Measurements from ENCODE around the gene MEMO1. TPM values are rescaled to one million over a fixed set of nuclear protein-coding genes. Genes with fewer than 3 reads are reported as not detected.
A peak's percentile ranks its signal among the peaks of the same experiment; 100 is the strongest.
"Not testable (repeated sequence)": the region's sequence is repeated elsewhere in the genome, so short reads cannot be mapped to it uniquely, and the experiment has no call there.

Gene MEMO1
- polyA plus RNA-seq, 1 experiment = 64.5 TPM

- H3K4me3 ChIP-seq (ENCODE audit: low read depth, low read length) = no peak overlapping the region
- DNase-seq (ENCODE audit: low read depth, low spot score) = no peak
- H3K27ac ChIP-seq (ENCODE audit: low read depth, low read length) = no peak overlapping the region
- POLR2A ChIA-PET = no interaction called here
- CTCF ChIA-PET = interaction anchor here (1.0 kb wide), 2 partner anchors 16 to 40 kb away, joined by 5 to 6 read pairs; no protein-coding TSS in a partner anchor
- peak; percentile 43 for TF ChIP-seq CTCF (IDR thresholded peaks at IDR 0.05; ENCODE audit: low read depth, low read length)
- H3K9me3 ChIP-seq (ENCODE audit: control insufficient read depth, insufficient read depth, low read length) = no peaks in the 10 kb centered on the region
- H3K27me3 ChIP-seq (ENCODE audit: control insufficient read depth, insufficient read depth, low read length) = no peaks in the 10 kb centered on the region
Measured at GRCh38 chr2:31886700-31887099, 124.1 kb downstream of the MEMO1 start.

DNA sequence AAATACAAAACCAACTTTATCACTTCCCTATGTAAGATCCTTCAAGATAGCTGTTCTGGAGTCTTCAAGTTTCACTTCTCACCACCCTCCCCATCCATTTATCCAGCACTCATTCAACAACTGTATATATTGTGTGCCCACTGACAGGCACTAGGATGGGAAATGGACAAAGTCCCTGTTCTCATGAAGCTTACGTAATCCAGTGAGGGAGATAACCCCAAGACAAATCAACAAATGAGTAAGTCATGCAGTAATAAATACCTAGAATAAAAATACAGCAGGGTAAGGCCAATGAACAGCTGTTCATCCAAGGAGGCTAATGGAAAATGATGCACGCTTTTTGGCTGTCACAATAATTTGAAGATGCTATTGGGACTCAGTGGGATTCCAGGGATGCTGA lies 133.8 kb downstream of the MEMO1 start:
- Histone ChIP-seq H3K4me3 (ENCODE audit: low read depth, low read length) (no peak overlapping the region), H3K9me3 (ENCODE audit: control insufficient read depth, insufficient read depth, low read length) (no peaks in the 10 kb centered on the region), H3K27me3 (ENCODE audit: control insufficient read depth, insufficient read depth, low read length) (no peaks in the 10 kb centered on the region), H3K27ac (ENCODE audit: low read depth, low read length) (no peak overlapping the region)
- TF ChIP-seq CTCF (IDR thresholded peaks at IDR 0.05; ENCODE audit: low read depth, low read length) = no peak
- no peak for DNase-seq (ENCODE audit: low read depth, low spot score)
- ChIA-PET POLR2A (no interaction called here), CTCF (no interaction called here)

GRCh38 chr2:31874071-31874470 lies 136.7 kb downstream of the MEMO1 start:
- Histone ChIP-seq H3K27me3 (ENCODE audit: control insufficient read depth, insufficient read depth, low read length) (no peaks in the 10 kb centered on the region), H3K4me3 (ENCODE audit: low read depth, low read length) (no peak overlapping the region), H3K27ac (ENCODE audit: low read depth, low read length) (no peak overlapping the region), H3K9me3 (ENCODE audit: control insufficient read depth, insufficient read depth, low read length) (no peaks in the 10 kb centered on the region)
- no peak for TF ChIP-seq CTCF (IDR thresholded peaks at IDR 0.05; ENCODE audit: low read depth, low read length)
- CTCF ChIA-PET = no interaction called here
- POLR2A ChIA-PET = no interaction called here
- DNase-seq (ENCODE audit: low read depth, low spot score) = no peak

- POLR2A ChIA-PET = no interaction called here
- H3K27ac ChIP-seq (ENCODE audit: low read depth, low read length) = no peak overlapping the region
- CTCF ChIA-PET = no interaction called here
Measured at GRCh38 chr2:31865215-31865614, 145.6 kb downstream of the MEMO1 start.

GRCh38 chr2:31863867-31864266 lies 146.9 kb downstream of the MEMO1 start:
- H3K27ac ChIP-seq (ENCODE audit: low read depth, low read length) = no peak overlapping the region
- DNase-seq (ENCODE audit: low read depth, low spot score) = no peak
- no peaks in the 10 kb centered on the region for H3K27me3 ChIP-seq (ENCODE audit: control insufficient read depth, insufficient read depth, low read length)
- no peaks in the 10 kb centered on the region for H3K9me3 ChIP-seq (ENCODE audit: control insufficient read depth, insufficient read depth, low read length)
- TF ChIP-seq CTCF (IDR thresholded peaks at IDR 0.05; ENCODE audit: low read depth, low read length) = no peak
- ChIA-PET POLR2A (no interaction called here), CTCF (interaction anchor here (0.7 kb wide), 1 partner anchor 734 kb away, joined by 4 read pairs; no protein-coding TSS in a partner anchor)
- H3K4me3 ChIP-seq (ENCODE audit: low read depth, low read length) = no peak overlapping the region

More at GRCh38 chr2:31865215-31865614, 145.6 kb downstream of the MEMO1 start:
- no peak for DNase-seq (ENCODE audit: low read depth, low spot score)
- Histone ChIP-seq H3K9me3 (ENCODE audit: control insufficient read depth, insufficient read depth, low read length) (no peaks in the 10 kb centered on the region), H3K27me3 (ENCODE audit: control insufficient read depth, insufficient read depth, low read length) (no peaks in the 10 kb centered on the region), H3K4me3 (ENCODE audit: low read depth, low read length) (no peak overlapping the region)
- TF ChIP-seq CTCF (IDR thresholded peaks at IDR 0.05; ENCODE audit: low read depth, low read length) = no peak

GRCh38 chr2:31863015-31863656 lies 147.7 kb downstream of the MEMO1 start:
- H3K9me3 ChIP-seq (ENCODE audit: control insufficient read depth, insufficient read depth, low read length); H3K27me3 ChIP-seq (ENCODE audit: control insufficient read depth, insufficient read depth, low read length); H3K27ac ChIP-seq (ENCODE audit: low read depth, low read length); DNase-seq (ENCODE audit: low read depth, low spot score); POLR2A ChIA-PET; H3K4me3 ChIP-seq (ENCODE audit: low read depth, low read length): not testable (repeated sequence)
- CTCF ChIA-PET = interaction anchor here (0.7 kb wide), 1 partner anchor 734 kb away, joined by 4 read pairs; no protein-coding TSS in a partner anchor
